Neuronal stem cell (in vitro differentiated cells): ENCODE results near the gene CBX5.
A peak's percentile ranks its signal among the peaks of the same experiment; 100 is the strongest.

Source experiments
- DNase-seq: peaks from one replicate; pipeline ENCODE4 v3.0.0-alpha.2; 2013; ENCODE audit warnings: low spot score
- H2AFZ ChIP-seq: one replicate; pipeline ENCODE4 v1.6.1; 2013; ENCODE audit warnings: mild to moderate bottlenecking, low read length, inconsistent platforms
- H2AK5ac ChIP-seq: 2 replicates; pipeline ENCODE4 v1.6.1; 2013; ENCODE audit warnings: low read depth, mild to moderate bottlenecking, inconsistent platforms, low read length, moderate library complexity, mixed read lengths
- H2BK120ac ChIP-seq: 2 replicates; pipeline ENCODE4 v1.6.1; 2013; ENCODE audit warnings: low read depth, mild to moderate bottlenecking, inconsistent platforms, low read length, moderate library complexity, mixed read lengths
- H2BK12ac ChIP-seq: one replicate; pipeline ENCODE4 v1.6.1; 2013; ENCODE audit warnings: low read length, inconsistent platforms
- H2BK15ac ChIP-seq: 2 replicates; pipeline ENCODE4 v1.6.1; 2013; ENCODE audit warnings: mild to moderate bottlenecking, low read length, inconsistent platforms, mixed read lengths
- H2BK5ac ChIP-seq: one replicate; pipeline ENCODE4 v1.6.1; 2013; ENCODE audit warnings: inconsistent platforms, mild to moderate bottlenecking, low read length, moderate library complexity
- H3K14ac ChIP-seq: one replicate; pipeline ENCODE4 v1.6.1; 2013; ENCODE audit warnings: low read length, inconsistent platforms
- H3K18ac ChIP-seq: 2 replicates; pipeline ENCODE4 v1.6.1; 2013; ENCODE audit warnings: low read length, inconsistent platforms
- H3K23ac ChIP-seq: 2 replicates; pipeline ENCODE4 v1.6.1; 2013; ENCODE audit warnings: low read depth, mild to moderate bottlenecking, mixed read lengths, low read length, inconsistent platforms; ENCODE audit not compliant: poor library complexity
- H3K27ac ChIP-seq: replicated peaks from 3 replicates; pipeline ENCODE4 v1.5.1; 2013; ENCODE audit warnings: low read length, inconsistent platforms
- H3K27me3 ChIP-seq, 3 experiments: 2 replicates each; pipeline ENCODE4 v1.6.1; 2013; ENCODE audit warnings: low read length in 3 of 3, mild to moderate bottlenecking in 2 of 3, inconsistent platforms in 1 of 3, low read depth in 1 of 3, mixed read lengths in 1 of 3, moderate library complexity in 1 of 3; ENCODE audit not compliant: control insufficient read depth in 3 of 3, insufficient read depth in 3 of 3
- H3K36me3 ChIP-seq, 2 donors: replicated peaks in 1 of 2; 2 replicates each; pipeline ENCODE4 v1.6.1; 2013; ENCODE audit warnings: low read length in 2 of 2; ENCODE audit not compliant: control insufficient read depth in 2 of 2, insufficient read depth in 2 of 2
- H3K4ac ChIP-seq: 2 replicates; pipeline ENCODE4 v1.6.1; 2013; ENCODE audit warnings: inconsistent platforms, mild to moderate bottlenecking, low read length, moderate library complexity
- H3K4me1 ChIP-seq, 2 donors: 1 replicate in 1 of 2; 2 replicates in 1 of 2; pipeline ENCODE4 v1.6.1; 2013; ENCODE audit warnings: low read length in 2 of 2, low read depth in 1 of 2; ENCODE audit not compliant: control insufficient read depth in 2 of 2, insufficient read depth in 1 of 2
- H3K4me2 ChIP-seq: one replicate; pipeline ENCODE4 v1.6.1; 2013; ENCODE audit warnings: mild to moderate bottlenecking, low read length, inconsistent platforms; ENCODE audit not compliant: insufficient read depth, poor library complexity, severe bottlenecking
- H3K4me3 ChIP-seq, 2 donors: 2 replicates each; pipeline ENCODE4 v1.5.1; 2013; ENCODE audit warnings: low read length in 2 of 2, mild to moderate bottlenecking in 2 of 2, inconsistent platforms in 1 of 2, moderate library complexity in 1 of 2
- H3K79me1 ChIP-seq: one replicate; pipeline ENCODE4 v1.6.1; 2013; ENCODE audit warnings: low read depth, mild to moderate bottlenecking, inconsistent platforms, low read length, moderate library complexity
- H3K9ac ChIP-seq: one replicate; pipeline ENCODE4 v1.6.1; 2013; ENCODE audit warnings: mild to moderate bottlenecking, low read depth, low read length, inconsistent platforms; ENCODE audit not compliant: poor library complexity
- H3K9me3 ChIP-seq, 2 donors: replicated peaks in 1 of 2; 2 replicates each; pipeline versions ENCODE3 to v1.6.1; 2013; ENCODE audit warnings: low read length in 2 of 2, mild to moderate bottlenecking in 2 of 2, inconsistent platforms in 1 of 2, low read depth in 1 of 2, mixed read lengths in 1 of 2, moderate library complexity in 1 of 2; ENCODE audit not compliant: control insufficient read depth in 2 of 2, insufficient read depth in 1 of 2
- H4K8ac ChIP-seq: one replicate; pipeline ENCODE4 v1.6.1; 2013; ENCODE audit warnings: low read depth, mild to moderate bottlenecking, inconsistent platforms, low read length, moderate library complexity
- H4K91ac ChIP-seq: one replicate; pipeline ENCODE4 v1.6.1; 2013; ENCODE audit warnings: low read length, low read depth, mild to moderate bottlenecking, inconsistent platforms; ENCODE audit not compliant: poor library complexity
- WGBS, 2 donors: extraction: QIAGEN DNeasy Blood & Tissue Kit; methylation state at CpG; one replicate each; pipeline ENCODE4 v1.1.7; 2013; ENCODE audit warnings: missing lambda C conversion rate in 2 of 2, mixed read lengths in 1 of 2; ENCODE audit not compliant: insufficient read length in 2 of 2, insufficient replicate concordance in 1 of 2; ENCODE audit errors: extremely low coverage in 2 of 2; 5-methylcytosine and 5-hydroxymethylcytosine counted together

CBX5 gene

DNA sequence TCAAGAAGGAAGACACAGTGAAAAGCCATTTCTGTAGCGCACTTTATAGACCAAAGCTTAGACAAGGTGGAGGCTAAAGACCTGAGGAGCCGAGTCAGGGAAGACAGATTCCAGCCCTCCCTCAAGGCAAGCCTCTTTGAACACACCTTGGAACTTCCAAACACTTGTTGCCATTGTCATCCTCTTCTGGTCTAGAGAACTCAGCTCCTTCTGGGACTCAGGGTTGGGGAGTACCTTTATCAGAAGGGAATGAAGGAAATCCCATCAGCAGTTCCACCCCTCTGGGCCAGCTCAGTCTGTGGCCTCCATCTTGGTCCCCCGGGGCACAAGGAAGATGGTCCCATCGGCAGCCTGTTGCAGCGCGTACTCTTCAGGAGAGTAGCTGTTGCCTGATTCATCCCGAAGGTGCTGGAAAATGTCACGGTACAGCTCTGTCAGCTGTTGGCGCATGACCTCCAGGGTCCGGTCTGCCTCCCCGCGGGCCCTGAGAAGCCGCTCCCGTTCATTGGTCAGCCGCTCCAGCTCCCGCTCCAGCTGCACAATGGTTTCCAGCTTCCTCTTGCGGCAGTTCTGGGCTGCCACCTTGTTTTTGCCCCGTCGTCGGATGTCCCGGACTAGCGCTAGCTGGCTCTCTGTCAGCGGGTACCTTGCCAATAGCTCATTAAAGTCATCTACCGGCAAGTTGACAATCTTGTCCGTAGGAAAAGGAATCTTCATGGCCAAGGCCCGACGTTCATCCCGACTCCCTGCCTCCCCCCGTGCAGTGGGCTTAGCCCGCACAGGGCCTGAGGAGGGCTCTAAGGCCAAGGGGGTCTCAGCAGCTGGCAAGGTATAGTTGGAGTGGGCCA lies 12.4 kb upstream of the CBX5 start:
- peak overlapping the region; percentile 58 for H3K23ac ChIP-seq
- H3K27me3 ChIP-seq: peaks cover 0 to 21% (median 0%) of the 10 kb centered on the region in 3 experiments
- H2BK15ac ChIP-seq: no peak overlapping the region
- H3K4me2 ChIP-seq: no peak overlapping the region
- no peak overlapping the region for H4K8ac ChIP-seq
- no peak overlapping the region for H2BK12ac ChIP-seq
- no peaks in the 10 kb centered on the region for H3K9me3 ChIP-seq
- no peak overlapping the region for H3K14ac ChIP-seq
- H2AFZ ChIP-seq: no peak overlapping the region
- DNase-seq: no peak
- H3K36me3 ChIP-seq: peaks cover 8 to 11% of the 10 kb centered on the region in 2 donors
- H2AK5ac ChIP-seq: no peak overlapping the region
- H3K4me1 ChIP-seq: peaks cover 0 to 5% of the 10 kb centered on the region in 2 donors
- H2BK120ac ChIP-seq: no peak overlapping the region
- no peak overlapping the region for H3K27ac ChIP-seq
- H3K9ac ChIP-seq: no peak overlapping the region
- H3K79me1 ChIP-seq: no peaks in the 10 kb centered on the region
- no peak overlapping the region for H3K4me3 ChIP-seq
- peak overlapping the region; percentile 29 for H2BK5ac ChIP-seq
- H4K91ac ChIP-seq: no peak overlapping the region
- WGBS, 2 donors: no CpG with 5 or more reads among the region's 30 CpGs
- no peak overlapping the region for H3K18ac ChIP-seq
- H3K4ac ChIP-seq: no peak overlapping the region

DNA sequence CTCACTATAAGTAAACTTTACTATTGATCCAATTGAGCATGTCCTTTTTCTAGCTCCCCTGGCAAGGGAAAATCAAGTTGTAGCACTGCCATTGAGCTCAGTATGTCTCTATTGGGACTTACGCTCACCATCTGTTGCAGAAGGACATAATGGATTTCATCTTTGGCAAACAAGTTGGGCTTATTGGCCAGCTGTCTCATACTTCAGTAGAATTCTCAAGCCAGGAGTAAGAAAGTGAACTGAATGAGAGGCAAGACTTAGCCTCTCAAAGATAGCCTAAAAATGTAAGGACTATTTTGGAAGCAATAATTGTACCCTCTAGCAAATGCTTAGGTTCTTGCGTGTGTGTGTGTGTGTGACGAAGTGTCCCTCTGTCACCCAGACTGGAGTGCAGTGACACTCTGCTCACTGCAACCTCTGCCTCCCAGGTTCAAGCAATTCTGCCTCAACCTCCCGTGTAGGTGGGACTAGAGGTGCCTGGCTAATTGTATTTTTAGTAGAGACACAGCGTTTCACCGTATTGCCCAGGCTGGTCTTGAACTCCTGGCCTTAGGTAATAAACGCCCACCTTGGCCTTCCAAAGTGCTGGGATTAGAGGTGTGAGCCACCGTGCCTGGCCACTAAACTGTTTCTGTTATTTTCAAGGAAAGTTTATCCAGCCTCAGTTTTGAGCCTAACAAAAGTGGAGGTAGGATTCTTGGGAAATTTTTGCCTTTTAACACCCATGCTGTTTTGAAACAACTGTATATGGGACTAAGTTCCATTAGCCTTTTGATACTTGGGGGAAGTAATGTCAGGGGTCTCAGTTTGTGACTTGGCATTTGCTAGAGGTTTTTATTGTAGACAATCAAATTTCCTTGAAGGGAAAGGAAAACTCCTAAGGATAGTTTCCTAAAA lies 7.6 kb upstream of the CBX5 start:
- no peak for DNase-seq
- no peak overlapping the region for H4K8ac ChIP-seq
- peaks cover 3% of the 10 kb centered on the region for H3K79me1 ChIP-seq
- no peaks in the 10 kb centered on the region for H3K27me3 ChIP-seq
- peaks cover 33 to 58% of the 10 kb centered on the region in 2 donors for H3K36me3 ChIP-seq
- no peak overlapping the region for H3K18ac ChIP-seq
- no peak overlapping the region for H4K91ac ChIP-seq
- H2AFZ ChIP-seq: no peak overlapping the region
- H2BK15ac ChIP-seq: no peak overlapping the region
- H3K4me3 ChIP-seq: no peak overlapping the region
- no peak overlapping the region for H2BK12ac ChIP-seq
- H3K23ac ChIP-seq: no peak overlapping the region
- H3K14ac ChIP-seq: no peak overlapping the region
- WGBS, 2 donors: no CpG with 5 or more reads among the region's 8 CpGs
- no peaks in the 10 kb centered on the region for H3K9me3 ChIP-seq
- no peak overlapping the region for H3K4me2 ChIP-seq
- H3K9ac ChIP-seq: no peak overlapping the region
- peaks cover 7 to 17% of the 10 kb centered on the region in 2 donors for H3K4me1 ChIP-seq
- H3K27ac ChIP-seq: peak overlapping the region; percentile 5
- no peak overlapping the region for H2BK120ac ChIP-seq
- no peak overlapping the region for H3K4ac ChIP-seq
- no peak overlapping the region for H2AK5ac ChIP-seq
- no peak overlapping the region for H2BK5ac ChIP-seq

DNA sequence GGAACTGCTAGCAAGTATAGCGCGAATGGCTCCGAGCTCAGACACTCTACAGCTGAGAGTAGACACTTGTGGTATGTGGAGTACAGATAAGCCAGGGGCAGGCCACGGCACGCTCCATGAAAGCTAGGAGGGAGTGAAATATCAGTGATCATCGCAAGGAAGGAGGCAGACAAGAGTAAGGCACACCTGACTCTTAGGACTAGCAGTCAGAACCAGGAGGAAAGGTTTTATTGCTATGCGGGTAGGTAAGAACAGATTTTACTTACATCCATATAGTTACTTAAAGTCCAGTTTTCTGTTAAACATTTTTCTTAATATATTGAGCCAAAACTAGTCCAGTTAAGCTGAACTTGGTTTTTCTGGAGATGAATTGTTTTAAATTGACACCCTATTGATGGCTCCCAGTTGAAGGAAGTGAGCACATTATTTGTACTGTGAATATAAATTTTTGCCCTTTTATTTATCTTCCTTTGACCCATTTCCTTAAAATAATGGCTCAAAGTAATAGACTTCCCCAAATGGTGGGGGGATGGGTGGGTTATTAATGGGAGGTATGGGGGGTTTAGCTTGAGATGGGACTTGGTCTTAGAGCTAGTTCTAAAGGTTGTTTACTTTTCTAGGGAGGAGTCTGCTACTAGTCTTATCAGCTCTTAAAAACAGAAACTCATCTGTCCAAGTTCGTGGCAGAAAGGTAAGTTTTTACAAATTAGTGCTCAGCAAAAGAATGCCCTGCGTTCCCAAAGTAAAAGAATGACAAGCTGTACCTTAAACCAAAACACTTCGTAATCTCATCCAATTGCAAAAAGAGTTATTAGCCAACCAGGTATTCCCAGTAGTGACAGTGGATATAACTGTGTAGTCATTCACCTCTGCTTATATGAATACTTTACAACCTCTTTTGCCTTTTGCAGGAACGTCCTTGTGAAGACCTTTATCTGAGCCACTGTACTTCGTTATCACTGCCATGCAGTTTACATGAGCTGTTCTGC lies 6.4 kb upstream of the CBX5 start:
- H2AFZ ChIP-seq: no peak overlapping the region
- no peak overlapping the region for H4K8ac ChIP-seq
- DNase-seq: no peak
- H3K27me3 ChIP-seq: no peaks in the 10 kb centered on the region
- peak overlapping the region; percentile 50 for H3K27ac ChIP-seq
- H4K91ac ChIP-seq: no peak overlapping the region
- no peak overlapping the region for H3K4me2 ChIP-seq
- H3K4me3 ChIP-seq: no peak overlapping the region
- no peak overlapping the region for H2BK15ac ChIP-seq
- H3K4me1 ChIP-seq: peaks cover 7 to 22% of the 10 kb centered on the region in 2 donors
- H2AK5ac ChIP-seq: no peak overlapping the region
- no peak overlapping the region for H2BK12ac ChIP-seq
- H2BK120ac ChIP-seq: no peak overlapping the region
- no peak overlapping the region for H2BK5ac ChIP-seq
- peaks cover 39 to 70% of the 10 kb centered on the region in 2 donors for H3K36me3 ChIP-seq
- no peak overlapping the region for H3K4ac ChIP-seq
- H3K14ac ChIP-seq: no peak overlapping the region
- no peaks in the 10 kb centered on the region for H3K9me3 ChIP-seq
- H3K79me1 ChIP-seq: peaks cover 3% of the 10 kb centered on the region
- H3K9ac ChIP-seq: no peak overlapping the region
- no peak overlapping the region for H3K18ac ChIP-seq
- no peak overlapping the region for H3K23ac ChIP-seq
- WGBS, 2 donors: no CpG with 5 or more reads among the region's 12 CpGs
